Fibroblast of peridontal ligament (primary cell): ENCODE data around the gene ACTL6A.
"Not testable (repeated sequence)": the region's sequence is repeated elsewhere in the genome, so short reads cannot be mapped to it uniquely, and the experiment has no call there.

Experiments
- DNase-seq: peaks from one replicate; pipeline ENCODE4 v3.0.0-alpha.2; 2010; ENCODE audit errors: extremely low read depth

The ACTL6A gene

GRCh38 chr3:179562591-179563270, at the start of gene ACTL6A:
TSS of gene ACTL6A (plus strand) at chr3:179562926. CDS start at chr3:179563093, 167 bp downstream.
- peak; percentile 99 for DNase-seq

GRCh38 chr3:179513862-179514261, 48.9 kb upstream of the ACTL6A start:
- DNase-seq, result no peak

DNA sequence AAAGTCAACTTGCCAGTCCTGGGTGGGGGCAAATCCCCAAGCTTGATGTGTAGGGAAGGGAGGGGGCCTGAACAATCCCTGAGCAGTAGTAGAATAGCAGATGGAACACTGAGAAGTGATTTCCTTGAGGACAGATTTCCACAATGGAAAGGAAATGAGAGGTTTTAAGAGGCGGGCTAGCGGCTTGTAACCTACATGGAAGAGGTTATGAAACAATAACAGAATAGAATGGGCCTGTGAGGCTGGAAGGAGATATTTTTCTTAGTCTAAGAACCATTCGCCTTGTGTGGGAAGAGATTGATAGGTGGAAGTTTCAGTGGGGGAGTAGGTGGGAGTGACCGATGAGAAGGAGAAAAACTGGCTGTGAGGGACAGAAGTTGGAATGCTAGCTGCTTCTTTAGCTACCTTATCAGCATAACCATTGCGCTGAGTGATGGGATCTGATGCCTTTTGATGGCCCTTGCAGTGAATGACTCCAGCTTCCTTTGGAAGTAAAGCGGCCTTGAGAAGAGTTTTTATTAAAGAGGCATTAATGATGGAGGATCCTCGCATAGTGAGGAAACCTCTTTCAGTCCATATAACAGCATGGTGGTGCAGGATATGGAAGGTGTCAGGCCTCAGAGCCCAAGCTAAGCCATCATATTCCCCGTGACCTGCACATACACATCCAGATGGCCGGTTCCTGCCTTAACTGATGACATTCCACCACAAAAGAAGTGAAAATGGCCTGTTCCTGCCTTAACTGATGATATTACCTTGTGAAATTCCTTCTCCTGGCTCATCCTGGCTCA, 46.1 kb upstream of the ACTL6A start:
- DNase-seq, result not testable (repeated sequence)

DNA sequence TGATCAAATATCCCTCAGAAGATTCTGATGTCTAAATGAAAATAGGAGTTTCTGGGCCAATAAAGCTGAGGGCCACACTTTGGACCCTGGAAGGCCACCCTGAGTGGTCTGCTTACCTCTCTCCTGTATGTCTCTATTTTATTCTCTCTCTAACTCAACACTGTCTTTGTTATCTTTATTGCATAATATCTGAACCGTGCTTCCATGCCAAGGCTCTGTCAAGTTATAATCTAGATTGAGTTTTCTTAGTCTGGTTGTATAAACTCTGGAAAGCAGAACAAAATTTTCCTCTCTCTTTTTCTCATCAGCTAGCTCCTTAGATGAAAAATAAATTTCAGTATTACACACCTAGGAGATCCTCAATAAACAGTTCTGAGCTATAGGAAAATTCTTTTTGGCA, 36.2 kb upstream of the ACTL6A start:
- DNase-seq, result no peak

GRCh38 chr3:179526989-179527391, 35.7 kb upstream of the ACTL6A start:
- peak; percentile 72 for DNase-seq

DNA sequence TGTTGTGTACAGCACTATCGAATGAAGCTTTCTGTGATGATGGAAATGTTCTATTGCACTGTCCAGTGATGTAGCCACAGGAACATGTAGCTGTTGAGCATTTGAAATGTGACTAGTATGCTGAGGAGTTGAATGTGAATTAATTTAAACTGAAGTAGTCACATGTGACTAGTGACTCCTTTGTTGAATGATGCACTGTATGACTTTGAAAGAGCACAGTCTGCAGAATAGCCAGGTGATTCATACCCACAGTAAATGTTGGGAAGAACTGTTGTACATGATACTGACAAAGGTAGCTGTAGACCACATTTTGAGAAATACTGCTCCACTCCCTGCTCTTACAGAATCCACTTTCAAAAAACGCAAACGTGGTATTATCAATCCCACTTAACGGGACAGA, 34.0 kb upstream of the ACTL6A start:
- DNase-seq, result peak; percentile 15

- no peak for DNase-seq
Observed at GRCh38 chr3:179531576-179531975, 31.1 kb upstream of the ACTL6A start.

- no peak for DNase-seq
Observed at GRCh38 chr3:179533274-179533673, 29.5 kb upstream of the ACTL6A start.

DNA sequence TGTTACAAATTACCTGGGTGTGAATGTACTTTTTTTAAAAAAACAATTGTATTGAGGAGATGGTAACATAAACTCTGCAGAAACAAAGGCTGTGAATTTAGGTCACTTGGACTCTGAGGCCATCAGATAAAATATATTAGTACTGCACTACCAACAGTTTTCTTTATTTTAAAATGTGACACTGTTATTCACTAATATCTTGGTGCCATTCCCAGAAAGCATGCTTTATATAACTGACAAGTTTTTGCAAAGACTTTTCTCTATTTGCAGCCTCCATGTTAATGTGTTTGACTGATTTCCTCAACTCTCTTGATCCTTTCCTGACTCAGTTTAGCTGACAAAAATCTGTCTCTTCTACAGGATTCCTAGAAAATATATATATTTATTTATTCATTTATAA, 26.5 kb upstream of the ACTL6A start:
- DNase-seq, result no peak

GRCh38 chr3:179541094-179541493, 21.6 kb upstream of the ACTL6A start:
- DNase-seq, result no peak

- DNase-seq, result no peak
Observed at GRCh38 chr3:179541596-179541995, 21.1 kb upstream of the ACTL6A start.

GRCh38 chr3:179542375-179542774, 20.4 kb upstream of the ACTL6A start:
- no peak for DNase-seq

DNA sequence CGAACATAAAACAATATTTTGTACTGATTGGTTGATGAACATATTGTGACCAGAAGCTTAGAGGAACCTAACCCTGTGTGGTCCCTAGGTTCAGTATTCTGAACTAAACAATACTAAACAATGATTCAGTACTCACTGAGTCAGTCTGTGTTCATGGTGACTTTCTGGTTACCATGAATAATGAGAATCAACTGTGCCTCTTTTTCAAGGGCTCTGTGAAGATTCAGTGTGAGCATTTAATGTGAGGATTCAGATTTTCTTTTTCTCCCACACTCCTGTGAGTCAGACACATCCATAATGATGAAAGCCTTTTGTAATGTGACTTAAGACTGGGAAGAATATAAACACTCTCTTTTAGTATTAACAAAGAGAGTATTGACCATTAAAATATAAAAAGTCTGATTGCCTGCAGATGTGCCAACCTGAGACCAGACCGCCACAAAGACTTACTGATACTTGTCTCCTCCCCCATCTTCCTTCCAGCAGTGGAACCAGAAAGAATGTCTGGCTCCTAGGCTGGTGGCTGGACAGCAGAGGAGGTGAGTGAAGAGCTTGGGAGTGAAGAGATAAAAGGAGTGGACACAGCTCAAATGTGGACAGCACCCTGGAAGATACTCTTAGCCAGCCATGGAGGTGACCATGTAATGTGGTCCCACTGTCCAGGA, 17.6 kb upstream of the ACTL6A start:
- peak; percentile 93 for DNase-seq

GRCh38 chr3:179546814-179547241, 15.9 kb upstream of the ACTL6A start:
- no peak for DNase-seq

DNA sequence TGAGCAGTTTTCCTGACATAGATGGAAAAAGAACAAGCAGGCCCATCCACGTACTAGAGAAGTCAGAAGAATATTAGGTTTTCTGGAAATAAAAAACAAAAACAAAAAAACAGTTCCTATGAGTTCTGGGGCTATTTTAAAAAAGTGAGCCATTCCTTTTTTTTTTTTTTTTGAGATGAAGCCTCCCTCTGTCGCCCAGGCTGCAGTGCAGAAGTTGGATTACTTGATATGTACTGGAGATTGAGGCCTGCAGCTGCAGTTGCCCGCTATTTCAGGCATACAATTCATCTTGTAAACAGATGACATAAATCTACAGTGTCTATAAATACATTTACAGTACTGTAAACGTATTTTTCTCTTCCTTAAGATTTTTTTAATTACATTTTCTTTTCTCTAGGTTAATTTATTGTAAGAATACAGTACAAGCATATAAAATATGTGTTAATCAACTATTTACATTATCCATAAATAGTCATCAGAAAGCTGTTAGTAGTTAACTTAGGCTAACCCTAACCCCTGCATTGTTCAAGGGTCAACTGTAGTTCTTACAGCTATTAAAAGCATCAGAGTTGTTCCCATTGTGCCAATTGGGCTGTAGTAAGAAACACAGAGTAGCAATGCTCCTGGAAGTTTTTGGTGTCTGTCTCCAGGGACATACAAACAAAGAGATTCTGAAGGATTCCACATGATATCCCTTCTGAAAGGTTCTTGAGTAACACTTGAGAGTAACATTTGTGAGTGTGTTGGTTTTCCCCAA, 11.2 kb upstream of the ACTL6A start:
- DNase-seq, result peak; percentile 40

GRCh38 chr3:179558742-179559364, 3.9 kb upstream of the ACTL6A start:
- peak; percentile 83 for DNase-seq

DNA sequence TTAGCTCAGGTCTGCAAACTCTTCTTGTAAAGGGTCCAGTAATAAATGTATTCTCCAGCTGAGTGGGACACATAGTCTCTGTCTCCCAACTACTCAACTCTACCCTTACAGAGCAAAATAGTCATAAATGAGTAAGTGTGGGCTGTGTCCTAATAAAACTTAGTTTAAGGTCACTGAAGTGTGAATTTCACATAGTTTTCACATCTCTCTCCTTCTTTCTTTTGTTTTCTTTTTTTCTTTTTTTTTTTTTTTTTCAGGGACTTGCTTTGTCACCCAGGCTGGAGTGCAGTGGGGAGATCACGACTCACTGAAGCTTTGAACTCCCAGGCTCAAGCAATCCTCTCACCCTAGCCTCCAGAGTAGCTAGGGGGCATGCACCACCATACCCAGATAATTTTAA, 1.9 kb upstream of the ACTL6A start:
- no peak for DNase-seq

DNA sequence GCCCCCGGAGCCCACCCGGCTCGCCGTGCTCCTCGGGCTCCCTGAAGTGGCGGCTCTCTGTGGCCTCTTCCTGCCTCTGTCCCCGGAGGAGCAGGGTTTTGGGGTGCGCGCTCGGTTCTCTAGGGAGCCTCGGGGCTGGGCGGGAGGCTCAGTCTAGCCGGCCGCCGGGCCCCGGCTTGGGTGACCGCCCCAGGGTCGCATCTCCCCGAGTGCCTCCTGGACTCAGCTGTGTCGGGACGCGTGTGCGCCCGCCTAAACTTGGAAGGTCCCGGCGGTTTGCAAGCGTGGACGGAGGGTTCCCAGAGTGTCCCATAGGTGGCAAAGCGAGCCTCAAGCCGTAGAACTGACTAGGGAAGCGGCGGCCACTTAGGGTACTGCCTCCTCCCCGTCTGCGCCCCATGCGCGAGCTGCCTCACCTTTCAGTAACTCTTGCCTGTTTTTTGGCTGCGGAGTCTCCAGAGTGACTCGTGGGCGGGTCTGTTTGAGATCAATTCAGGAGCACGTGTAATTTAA, 601 bp downstream of the ACTL6A start:
- DNase-seq, result peak; percentile 61

DNA sequence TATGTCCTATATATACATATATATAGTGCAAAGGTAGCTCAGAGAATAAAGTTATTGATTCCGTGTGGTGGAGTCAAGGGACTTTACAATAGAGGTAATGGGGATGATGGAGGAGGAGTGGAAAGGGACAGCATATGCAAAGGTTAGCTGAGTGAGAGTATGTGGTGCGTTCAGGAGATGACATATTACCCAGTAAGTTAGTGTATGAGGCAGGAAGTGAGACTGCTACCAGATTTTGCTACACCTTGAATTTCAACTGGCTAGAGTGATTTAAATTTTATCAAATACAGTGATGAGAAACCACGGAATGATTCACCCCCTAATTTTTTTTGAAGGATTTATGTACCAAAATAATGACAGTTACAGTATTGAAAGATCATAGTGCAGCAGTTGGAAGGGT, 2.8 kb downstream of the ACTL6A start:
- DNase-seq, result no peak

DNA sequence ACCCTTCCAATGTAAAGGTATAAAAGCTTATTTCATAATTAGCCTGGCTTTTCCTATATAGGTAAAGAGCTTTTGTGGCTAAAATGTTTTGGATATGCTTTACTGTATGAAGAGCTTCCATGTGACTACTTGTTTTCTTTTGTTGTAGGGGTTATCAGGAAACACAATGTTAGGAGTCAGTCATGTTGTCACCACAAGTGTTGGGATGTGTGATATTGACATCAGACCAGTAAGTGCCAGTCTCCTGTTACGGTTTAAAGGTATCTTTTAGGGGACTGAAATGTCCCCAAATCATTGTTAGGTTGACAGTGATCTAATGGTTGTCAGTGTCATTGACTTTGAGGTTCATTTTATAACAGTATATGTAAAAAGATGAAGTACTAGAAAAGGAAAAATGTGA, 18.3 kb downstream of the ACTL6A start:
- DNase-seq, result no peak

GRCh38 chr3:179589143-179589542, 26.4 kb downstream of the ACTL6A start:
- DNase-seq, result no peak
